K562 (cell line): Measurements from ENCODE around the gene ANKRD13D. TPM values are rescaled to one million over a fixed set of nuclear protein-coding genes. Genes with fewer than 3 reads are reported as not detected.

ENCODE experiments used
- CREM ChIP-seq: IDR thresholded peaks from 2 replicates; pipeline ENCODE4 v1.6.1; 2014; ENCODE audit warnings: antibody characterized with exemption, low read depth
- ELF2 ChIP-seq: fragments of 250-450 bp; sonication (Bioruptor Pico); IDR thresholded peaks from 2 replicates; pipeline ENCODE4 v1.5.0; 2021; ENCODE audit warnings: mild to moderate bottlenecking
- JUN ChIP-seq, 2 experiments: sonication (generic) in 1 of 2; formaldehyde crosslinking in 1 of 2; IDR thresholded peaks; 2 replicates each; pipeline versions ENCODE4 v1.6.1 to v1.8.0; 2012 to 2022; ENCODE audit warnings: borderline replicate concordance in 2 of 2, mild to moderate bottlenecking in 2 of 2, improper control_type of control experiment in 1 of 2, low read depth in 1 of 2, low read length in 1 of 2, missing genetic modification reagents in 1 of 2
- KLF6 ChIP-seq: fragments of 250-450 bp; sonication (Bioruptor Pico); IDR thresholded peaks from 2 replicates; pipeline ENCODE4 v1.4.0; 2020; ENCODE audit warnings: mild to moderate bottlenecking, moderate library complexity, borderline replicate concordance
- NR2C2 ChIP-seq, 2 experiments: fragments of 200-800 bp in 1 of 2; sonication (Bioruptor generic) in 1 of 2; sonication (generic) in 1 of 2; formaldehyde crosslinking in 1 of 2; IDR thresholded peaks; 2 replicates each; pipeline versions ENCODE4 v1.6.1 to v1.8.0; 2016 to 2022; ENCODE audit warnings: mild to moderate bottlenecking in 1 of 2, missing compliant biosample characterization in 1 of 2, missing genetic modification characterization in 1 of 2, missing genetic modification reagents in 1 of 2
- POLR2AphosphoS5 ChIP-seq: IDR thresholded peaks from 2 replicates; pipeline ENCODE4 v1.6.1; 2011; ENCODE audit warnings: mild to moderate bottlenecking, low read depth, low read length, moderate library complexity; ENCODE audit not compliant: control insufficient read depth, insufficient read depth
- SMC3 ChIP-seq: conservative IDR thresholded peaks from 2 replicates; pipeline ENCODE4 v1.6.1; 2011; ENCODE audit warnings: low read depth, low read length, improper control_type of control experiment; ENCODE audit not compliant: insufficient read depth
- SREBF1 ChIP-seq: fragments of 150-350 bp; IDR thresholded peaks from 2 replicates; pipeline ENCODE4 v1.6.1; 2014; ENCODE audit warnings: antibody characterized with exemption, low read depth, low read length, borderline replicate concordance
- U2AF2 ChIP-seq: fragments of 200-400 bp; formaldehyde crosslinking; optimal IDR thresholded peaks from 2 replicates; pipeline ENCODE3; 2017; ENCODE audit warnings: low read depth, mild to moderate bottlenecking, low read length
- ZNF583 ChIP-seq: fragments of 250-450 bp; sonication (Bioruptor Pico); IDR thresholded peaks from 2 replicates; pipeline ENCODE4 v1.4.0; 2020
- polyA plus RNA-seq, 8 experiments: library from polyadenylated mRNA; depleted of rRNA in 4 of 8; stranded (reverse) in 5 of 8; unstranded in 3 of 8; fragments of >200 nt; fragmentation: Nextera tagmentation in 2 of 8; fragmentation: Illumina TruSeq in 1 of 8; extraction: Ambion mirVana in 2 of 8; extraction: Trizol in 1 of 8; gene quantifications; 2 replicates each; pipeline versions ENCODE4 v1.2.1 to v1.2.3, GENCODE V29; 2011 to 2014; ENCODE audit warnings: inconsistent platforms in 1 of 8, missing spikeins in 1 of 8
- total RNA-seq, 7 experiments: library from RNA; depleted of rRNA in 6 of 7; stranded (reverse); fragments of >200 nt in 6 of 7; fragmentation: Illumina TruSeq in 2 of 7; extraction: Trizol in 2 of 7; gene quantifications; 2 replicates each; pipeline versions ENCODE4 v1.2.1 to v1.2.3, GENCODE V29; 2011 to 2021; ENCODE audit warnings: low replicate concordance in 1 of 7
- TF ChIP-seq, protein P1 (sequence below): sonication (generic); formaldehyde crosslinking; IDR thresholded peaks from 2 replicates; pipeline ENCODE4 v1.8.0; 2022; ENCODE audit warnings: missing genetic modification reagents, mild to moderate bottlenecking, moderate library complexity, borderline replicate concordance
- TF ChIP-seq, protein P2 (sequence below), 2 experiments: fragments of 450-650 bp in 1 of 2; sonication (generic) in 1 of 2; formaldehyde crosslinking in 1 of 2; IDR thresholded peaks; 2 replicates each; pipeline versions ENCODE4 v1.7.1 to v1.9.0; 2016 to 2022; ENCODE audit warnings: inconsistent platforms in 1 of 2, mild to moderate bottlenecking in 1 of 2, missing genetic modification reagents in 1 of 2
- TF ChIP-seq, protein P3 (sequence below): fragments of 450-650 bp; formaldehyde crosslinking; IDR thresholded peaks from 2 replicates; pipeline ENCODE4 v1.4.0; 2022; ENCODE audit warnings: missing genetic modification characterization

The ANKRD13D gene
- total and polyA plus RNA-seq, 9 of the 15 experiments (the other 6 are each of a cell fraction or from before 2014, with no cell fraction given), result 0.94 to 40.9 (median 22.4) TPM

DNA sequence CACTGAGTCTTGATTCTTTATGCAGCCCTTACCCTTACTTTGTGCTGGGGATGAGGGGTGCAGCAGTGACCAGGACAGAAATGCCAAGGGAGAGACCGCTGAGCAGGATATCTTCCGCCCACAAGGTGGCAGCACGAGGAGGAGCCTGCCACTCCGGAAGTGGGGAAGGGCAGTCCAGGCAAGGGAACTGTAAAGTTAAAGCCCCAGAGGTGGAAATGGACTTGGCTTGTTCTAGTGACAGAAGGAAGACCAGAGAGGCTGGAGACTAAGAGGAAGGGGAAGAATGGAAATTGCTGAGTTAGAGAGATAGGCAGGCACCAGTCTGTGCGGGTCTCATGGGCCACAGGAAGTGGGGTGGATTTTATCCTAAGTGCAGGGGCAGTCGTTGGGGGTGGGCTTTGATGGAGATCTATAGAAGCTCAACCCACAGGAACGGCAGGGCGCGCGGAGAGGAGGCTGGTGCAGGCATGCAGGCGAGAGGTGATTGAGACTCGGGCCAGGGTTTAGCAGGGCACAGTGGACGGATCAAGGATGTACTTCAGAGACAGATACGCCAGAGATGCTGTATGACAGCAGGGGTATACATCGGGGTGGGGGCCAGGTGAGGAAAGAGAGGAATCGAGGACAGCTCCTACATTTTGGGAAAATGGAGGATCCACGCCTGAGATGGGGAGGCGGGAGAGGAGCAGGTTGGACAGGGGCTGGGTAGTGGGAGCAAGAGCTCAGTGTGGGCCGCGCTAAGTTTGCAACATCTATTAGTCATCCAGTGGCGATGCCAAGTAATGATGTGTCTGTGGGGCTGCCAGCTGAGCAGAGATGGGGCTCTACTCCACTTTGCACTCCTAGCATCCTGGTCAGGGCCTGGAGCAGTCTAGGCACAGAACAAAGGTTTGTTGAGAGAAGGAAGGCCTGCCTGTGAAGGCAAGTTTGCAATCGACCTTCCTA lies 26.1 kb upstream of the ANKRD13D start (continued):
- TF ChIP-seq SMC3 (peak; percentile 65), U2AF2 (no peak), CREM (peak; percentile 65), JUN (IDR thresholded peaks at IDR 0.05; ENCODE audit: borderline replicate concordance, low read depth, low read length) (peak; percentile 3; the same call in 1 of the 2 replicates), JUN (CRISPR knock-in tag; IDR thresholded peaks at IDR 0.05; ENCODE audit: borderline replicate concordance) (no peak), ELF2 (CRISPR knock-in tag) (peak; percentile 91), SREBF1 (no peak), ZNF583 (CRISPR knock-in tag) (no peak), KLF6 (CRISPR knock-in tag) (peak; percentile 33; the same call in 1 of the 2 replicates), NR2C2 (CRISPR knock-in tag; IDR thresholded peaks at IDR 0.05) (peak; percentile 58; the same call in 1 of the 2 replicates), NR2C2 (tag; IDR thresholded peaks at IDR 0.05) (peak; percentile 63; the same call in 1 of the 2 replicates), POLR2AphosphoS5 (no peak)
- TF ChIP-seq, protein P1, sequence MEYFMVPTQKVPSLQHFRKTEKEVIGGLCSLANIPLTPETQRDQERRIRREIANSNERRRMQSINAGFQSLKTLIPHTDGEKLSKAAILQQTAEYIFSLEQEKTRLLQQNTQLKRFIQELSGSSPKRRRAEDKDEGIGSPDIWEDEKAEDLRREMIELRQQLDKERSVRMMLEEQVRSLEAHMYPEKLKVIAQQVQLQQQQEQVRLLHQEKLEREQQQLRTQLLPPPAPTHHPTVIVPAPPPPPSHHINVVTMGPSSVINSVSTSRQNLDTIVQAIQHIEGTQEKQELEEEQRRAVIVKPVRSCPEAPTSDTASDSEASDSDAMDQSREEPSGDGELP (CRISPR knock-in tag), result peak; percentile 65; the same call in 1 of the 2 replicates
- TF ChIP-seq, protein P2, sequence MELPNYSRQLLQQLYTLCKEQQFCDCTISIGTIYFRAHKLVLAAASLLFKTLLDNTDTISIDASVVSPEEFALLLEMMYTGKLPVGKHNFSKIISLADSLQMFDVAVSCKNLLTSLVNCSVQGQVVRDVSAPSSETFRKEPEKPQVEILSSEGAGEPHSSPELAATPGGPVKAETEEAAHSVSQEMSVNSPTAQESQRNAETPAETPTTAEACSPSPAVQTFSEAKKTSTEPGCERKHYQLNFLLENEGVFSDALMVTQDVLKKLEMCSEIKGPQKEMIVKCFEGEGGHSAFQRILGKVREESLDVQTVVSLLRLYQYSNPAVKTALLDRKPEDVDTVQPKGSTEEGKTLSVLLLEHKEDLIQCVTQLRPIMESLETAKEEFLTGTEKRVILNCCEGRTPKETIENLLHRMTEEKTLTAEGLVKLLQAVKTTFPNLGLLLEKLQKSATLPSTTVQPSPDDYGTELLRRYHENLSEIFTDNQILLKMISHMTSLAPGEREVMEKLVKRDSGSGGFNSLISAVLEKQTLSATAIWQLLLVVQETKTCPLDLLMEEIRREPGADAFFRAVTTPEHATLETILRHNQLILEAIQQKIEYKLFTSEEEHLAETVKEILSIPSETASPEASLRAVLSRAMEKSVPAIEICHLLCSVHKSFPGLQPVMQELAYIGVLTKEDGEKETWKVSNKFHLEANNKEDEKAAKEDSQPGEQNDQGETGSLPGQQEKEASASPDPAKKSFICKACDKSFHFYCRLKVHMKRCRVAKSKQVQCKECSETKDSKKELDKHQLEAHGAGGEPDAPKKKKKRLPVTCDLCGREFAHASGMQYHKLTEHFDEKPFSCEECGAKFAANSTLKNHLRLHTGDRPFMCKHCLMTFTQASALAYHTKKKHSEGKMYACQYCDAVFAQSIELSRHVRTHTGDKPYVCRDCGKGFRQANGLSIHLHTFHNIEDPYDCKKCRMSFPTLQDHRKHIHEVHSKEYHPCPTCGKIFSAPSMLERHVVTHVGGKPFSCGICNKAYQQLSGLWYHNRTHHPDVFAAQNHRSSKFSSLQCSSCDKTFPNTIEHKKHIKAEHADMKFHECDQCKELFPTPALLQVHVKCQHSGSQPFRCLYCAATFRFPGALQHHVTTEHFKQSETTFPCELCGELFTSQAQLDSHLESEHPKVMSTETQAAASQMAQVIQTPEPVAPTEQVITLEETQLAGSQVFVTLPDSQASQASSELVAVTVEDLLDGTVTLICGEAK (IDR thresholded peaks at IDR 0.05), result peak; percentile 67
- TF ChIP-seq, protein P2 (CRISPR knock-in tag; IDR thresholded peaks at IDR 0.05), result no peak
- TF ChIP-seq, protein P3, sequence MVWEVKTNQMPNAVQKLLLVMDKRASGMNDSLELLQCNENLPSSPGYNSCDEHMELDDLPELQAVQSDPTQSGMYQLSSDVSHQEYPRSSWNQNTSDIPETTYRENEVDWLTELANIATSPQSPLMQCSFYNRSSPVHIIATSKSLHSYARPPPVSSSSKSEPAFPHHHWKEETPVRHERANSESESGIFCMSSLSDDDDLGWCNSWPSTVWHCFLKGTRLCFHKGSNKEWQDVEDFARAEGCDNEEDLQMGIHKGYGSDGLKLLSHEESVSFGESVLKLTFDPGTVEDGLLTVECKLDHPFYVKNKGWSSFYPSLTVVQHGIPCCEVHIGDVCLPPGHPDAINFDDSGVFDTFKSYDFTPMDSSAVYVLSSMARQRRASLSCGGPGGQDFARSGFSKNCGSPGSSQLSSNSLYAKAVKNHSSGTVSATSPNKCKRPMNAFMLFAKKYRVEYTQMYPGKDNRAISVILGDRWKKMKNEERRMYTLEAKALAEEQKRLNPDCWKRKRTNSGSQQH, result no peak
